K562 (cell line): ENCODE data around the gene HMCN2. TPM values are rescaled to one million over a fixed set of nuclear protein-coding genes. Genes with fewer than 3 reads are reported as not detected.

Experiments used
- ATAC-seq: fragments of 200-7000 bp; cut with Tn5 transposase; 3 replicates; pipeline ENCODE4 v1.9.1; 2020; ENCODE audit warnings: moderate library complexity
- BruUV-seq: library from RNA; stranded (reverse); fragments of 400-500 nt; replicated peaks from 2 replicates; lab custom pipeline; 2021; lab: Mats Ljungman, UMichigan
- CTCF ChIA-PET: fragments of 300-600 bp; formaldehyde crosslinking; extraction: SDS; loops from one replicate; lab custom pipeline; 2021; ENCODE audit warnings: low intra/inter-chr PET ratio; lab: Yijun Ruan, JAX
- POLR2A ChIA-PET: fragments of 300-600, 350-650 bp; sonication (Branson Sonifier 250); formaldehyde crosslinking; extraction: SDS; loops from one replicate; lab custom pipeline; 2021; ENCODE audit warnings: antibody characterized with exemption, inconsistent platforms; lab: Yijun Ruan, JAX
- DNase-seq, 4 experiments: peaks; one replicate each; pipeline versions ENCODE4 v3.0.0 to v3.0.0-alpha.2; 2011 to 2018; ENCODE audit warnings: low spot score in 3 of 4, mixed read lengths in 3 of 4; ENCODE audit errors: extremely low read depth in 1 of 4
- FAIRE-seq: peaks from 2 replicates; lab custom pipeline; 2011; peaks lifted over from hg19 to GRCh38; lab: Jason Lieb, UNC
- H2AFZ ChIP-seq: 2 replicates; pipeline ENCODE4 v1.6.0; 2011; ENCODE audit warnings: low read depth, low read length, control low read depth, inconsistent platforms
- H3K27ac ChIP-seq: fragments of 200-600 bp; 3 replicates; pipeline ENCODE4 v1.8.0; 2011; ENCODE audit warnings: low read depth, mild to moderate bottlenecking, control low read depth, inconsistent platforms, low read length, moderate library complexity, mixed read lengths; ENCODE audit errors: extremely low read depth
- H3K27me3 ChIP-seq, 2 experiments: fragments of 300-600 bp in 1 of 2; 2 replicates in 1 of 2; 3 replicates in 1 of 2; pipeline versions ENCODE4 v1.6.0 to v1.8.0; 2011; ENCODE audit warnings: inconsistent platforms in 2 of 2, low read length in 2 of 2, mild to moderate bottlenecking in 1 of 2, mixed read lengths in 1 of 2, moderate library complexity in 1 of 2; ENCODE audit not compliant: control insufficient read depth in 2 of 2, insufficient read depth in 2 of 2
- H3K36me3 ChIP-seq: fragments of 300-600 bp; 3 replicates; pipeline ENCODE4 v1.8.0; 2011; ENCODE audit warnings: mild to moderate bottlenecking, low read length, inconsistent platforms; ENCODE audit not compliant: control insufficient read depth, insufficient read depth
- H3K4me1 ChIP-seq, 2 experiments: fragments of 200-600 bp in 1 of 2; replicated peaks in 1 of 2; 2 replicates in 1 of 2; 3 replicates in 1 of 2; pipeline versions ENCODE4 v1.5.1 to v1.8.0; 2011; ENCODE audit warnings: inconsistent platforms in 2 of 2, low read length in 2 of 2, mild to moderate bottlenecking in 1 of 2, mixed read lengths in 1 of 2, moderate library complexity in 1 of 2; ENCODE audit not compliant: control insufficient read depth in 2 of 2, insufficient read depth in 2 of 2
- H3K4me2 ChIP-seq: 2 replicates; pipeline ENCODE4 v1.6.1; 2011; ENCODE audit warnings: low read length, control low read depth, inconsistent platforms, mixed read lengths; ENCODE audit not compliant: insufficient read depth
- H3K4me3 ChIP-seq: fragments of 200-600 bp; sonication (generic), shearing (Covaris generic); 2 replicates; pipeline ENCODE4 v1.5.1; 2016; ENCODE audit warnings: control low read depth, inconsistent platforms
- H3K79me2 ChIP-seq: fragments of 200-600 bp; 3 replicates; pipeline ENCODE4 v1.8.0; 2011; ENCODE audit warnings: low read length, inconsistent platforms; ENCODE audit not compliant: control insufficient read depth, insufficient read depth
- H3K9ac ChIP-seq, 2 experiments: 2 replicates each; pipeline versions ENCODE4 v1.6.0 to v1.6.1; 2011; ENCODE audit warnings: low read depth in 2 of 2, low read length in 2 of 2, control low read depth in 1 of 2, inconsistent platforms in 1 of 2, mild to moderate bottlenecking in 1 of 2, mixed read lengths in 1 of 2; ENCODE audit not compliant: insufficient read depth in 1 of 2
- H3K9me1 ChIP-seq: one replicate; pipeline ENCODE4 v1.6.0; 2011; ENCODE audit warnings: inconsistent platforms, mild to moderate bottlenecking, low read length, moderate library complexity; ENCODE audit not compliant: control insufficient read depth, insufficient read depth
- H3K9me3 ChIP-seq: replicated peaks from 2 replicates; pipeline ENCODE4 v1.5.1; 2011; ENCODE audit warnings: low read depth, low read length, inconsistent platforms; ENCODE audit not compliant: control insufficient read depth, insufficient read depth
- H4K20me1 ChIP-seq: replicated peaks from 2 replicates; pipeline ENCODE4 v1.6.1; 2011; ENCODE audit warnings: low read length, inconsistent platforms, mixed read lengths; ENCODE audit not compliant: control insufficient read depth, insufficient read depth
- NRF1 ChIP-seq, 2 experiments: fragments of 450-650 bp; IDR thresholded peaks in 1 of 2; conservative IDR thresholded peaks in 1 of 2; 2 replicates each; pipeline ENCODE4 v1.6.1; 2014; ENCODE audit warnings: mild to moderate bottlenecking in 2 of 2
- TRIM28 ChIP-seq: fragments of 450-650 bp; IDR thresholded peaks from 2 replicates; pipeline ENCODE4 v1.6.1; 2017
- ZFP36 ChIP-seq: fragments of 150-350 bp; IDR thresholded peaks from 2 replicates; pipeline ENCODE4 v1.6.1; 2018; ENCODE audit warnings: low read length, low read depth; ENCODE audit not compliant: partially characterized antibody
- WGBS: fragments of 100-300 bp; shearing (Covaris generic); methylation state at CpG from one replicate; pipeline ENCODE4 v1.1.6; 2016; ENCODE audit warnings: low coverage, mixed read lengths; ENCODE audit not compliant: insufficient coverage; ENCODE audit errors: missing lambda C conversion rate; 5-methylcytosine and 5-hydroxymethylcytosine counted together
- in situ Hi-C: fragments of 300-500 bp; cut with MboI; formaldehyde crosslinking; loops from 4 replicates; pipeline ENCODE4 v1.15.0; 2018; ENCODE audit warnings: inconsistent platforms, mixed read lengths
- intact Hi-C: fragments of 100-400 bp; cut with micrococcal nuclease; formaldehyde crosslinking; loops from 2 replicates; pipeline ENCODE4 v1.14.2; 2022
- polyA plus RNA-seq, 8 experiments: library from polyadenylated mRNA; depleted of rRNA in 4 of 8; stranded (reverse) in 5 of 8; unstranded in 3 of 8; fragments of >200 nt; fragmentation: Nextera tagmentation in 2 of 8; fragmentation: Illumina TruSeq in 1 of 8; extraction: Ambion mirVana in 2 of 8; extraction: Trizol in 1 of 8; gene quantifications; 2 replicates each; pipeline versions ENCODE4 v1.2.1 to v1.2.3, GENCODE V29; 2011 to 2014; ENCODE audit warnings: inconsistent platforms in 1 of 8, missing spikeins in 1 of 8
- total RNA-seq, 7 experiments: library from RNA; depleted of rRNA in 6 of 7; stranded (reverse); fragments of >200 nt in 6 of 7; fragmentation: Illumina TruSeq in 2 of 7; extraction: Trizol in 2 of 7; gene quantifications; 2 replicates each; pipeline versions ENCODE4 v1.2.1 to v1.2.3, GENCODE V29; 2011 to 2021; ENCODE audit warnings: low replicate concordance in 1 of 7

HMCN2 gene
- total and polyA plus RNA-seq, 9 of the 15 experiments (the other 6 are each of a cell fraction or from before 2014, with no cell fraction given) = 0.01 TPM; not detected in 8

GRCh38 chr9:130311408-130312140 lies 46.0 kb downstream of the HMCN2 start:
- FAIRE-seq (no peak), DNase-seq (no peak), ATAC-seq (no peak)
- Histone ChIP-seq H3K9me3 (no peaks in the 10 kb centered on the region), H3K4me3 (no peak overlapping the region), H3K27ac (no peak overlapping the region), H3K4me2 (no peak overlapping the region), H3K9ac (peak overlapping the region in 1 of 2 experiments; percentile 31; a peak in 1 of 4 replicates), H4K20me1 (peaks cover 7% of the 10 kb centered on the region; the same call in 1 of the 2 replicates), H2AFZ (no peak overlapping the region), H3K4me1 (peaks cover 0 to 6% of the 10 kb centered on the region in 2 experiments; a peak in 1 of 5 replicates), H3K9me1 (no peaks in the 10 kb centered on the region), H3K79me2 (no peaks in the 10 kb centered on the region), H3K36me3 (no peaks in the 10 kb centered on the region), H3K27me3 (peaks cover 2 to 26% of the 10 kb centered on the region in 2 experiments; a peak in 3 of 5 replicates)
- peak; percentile 56 to 68 for TF ChIP-seq NRF1 (conservative IDR thresholded peaks at IDR 0.05 in 1 of 2, IDR thresholded peaks at IDR 0.05 in 1 of 2)
- no peak for TF ChIP-seq TRIM28
- TF ChIP-seq ZFP36 = peak; percentile 78
- POLR2A ChIA-PET = interaction anchor here (1.2 kb wide), 1 partner anchor 23 kb away, joined by 3 read pairs; no protein-coding TSS in a partner anchor
- in situ Hi-C loops (no loop called here), intact Hi-C loops (no loop called here)
- no TSS peak for BruUV-seq
- 5% methylated on average over 13 of the region's 14 CpGs for WGBS
- CTCF ChIA-PET = no interaction called here
